GM19438 (cell line): ENCODE measurements around the gene ZMAT3.
A peak's percentile ranks its signal among the peaks of the same experiment; 100 is the strongest.
"Not testable (repeated sequence)": the region's sequence is repeated elsewhere in the genome, so short reads cannot be mapped to it uniquely, and the experiment has no call there.

Experiments
- ATAC-seq: cut with Tn5 transposase; IDR thresholded peaks from one replicate; pipeline ENCODE4 v1.9.1; 2021; ENCODE audit warnings: low read depth; ENCODE audit not compliant: unreplicated experiment

ZMAT3 gene

DNA sequence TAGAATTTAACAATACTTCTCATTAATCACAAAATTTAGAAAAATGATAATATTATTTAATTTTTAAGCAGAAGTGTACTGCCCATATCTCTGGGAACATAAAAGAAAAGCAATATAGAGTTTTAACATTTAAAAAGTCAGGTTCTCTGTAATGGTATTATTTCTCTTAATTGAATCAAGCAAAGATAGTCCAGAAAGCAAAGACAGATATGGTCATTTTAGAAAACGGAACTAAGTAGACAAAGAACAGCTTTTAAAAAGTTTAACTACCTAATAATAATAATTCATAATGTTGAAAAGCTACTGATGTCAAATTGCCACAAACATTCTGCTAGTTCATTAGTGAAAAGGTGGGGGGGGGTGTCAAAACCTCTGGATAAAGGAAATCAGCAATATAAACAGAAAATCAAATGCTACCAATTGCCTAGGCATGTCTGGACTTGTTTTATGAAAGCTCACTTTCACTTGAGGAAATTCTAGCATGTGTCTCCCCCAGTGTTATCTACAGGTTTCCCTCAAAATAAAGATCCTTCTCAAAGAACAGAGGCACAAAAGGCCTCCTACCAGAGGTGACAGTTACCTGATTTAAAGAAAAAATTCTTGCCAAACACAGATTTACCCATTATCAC, 1.7 kb downstream of the ZMAT3 start:
- no peak for ATAC-seq

DNA sequence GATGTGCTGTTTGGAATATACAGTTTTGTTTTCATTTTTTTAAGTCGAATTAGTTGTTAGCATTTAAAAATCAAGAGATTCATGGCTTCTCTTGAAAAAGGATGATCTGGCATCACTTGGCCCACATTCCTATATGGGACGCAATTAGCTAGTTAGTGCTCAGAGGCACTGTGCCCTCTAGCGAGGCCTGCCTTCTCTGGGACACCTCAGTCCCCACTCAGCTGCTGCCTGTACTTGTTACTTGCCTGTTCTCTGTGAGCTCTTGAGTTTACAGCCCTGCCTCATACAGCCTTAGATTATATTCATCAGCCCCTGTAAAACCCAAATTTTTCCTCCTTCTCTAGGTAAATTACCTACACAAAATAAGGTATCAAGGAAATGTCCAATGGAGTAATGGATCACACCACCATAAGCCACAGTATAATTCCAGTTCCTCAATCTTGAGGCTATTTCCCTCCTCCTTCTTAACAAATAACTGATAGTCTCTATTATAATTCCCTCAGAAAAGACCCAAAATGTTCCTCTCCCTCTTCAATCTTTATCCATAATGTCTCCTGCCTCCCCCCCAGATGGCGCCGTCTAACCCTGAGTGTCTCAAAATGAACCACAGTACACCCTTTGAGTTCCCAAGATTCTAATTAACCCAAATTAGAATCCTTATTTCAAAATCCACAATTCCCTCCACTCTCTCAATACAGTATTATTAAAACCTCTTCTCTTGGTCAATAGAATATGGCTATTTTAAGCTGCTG, 2.7 kb downstream of the ZMAT3 start:
- ATAC-seq = no peak

DNA sequence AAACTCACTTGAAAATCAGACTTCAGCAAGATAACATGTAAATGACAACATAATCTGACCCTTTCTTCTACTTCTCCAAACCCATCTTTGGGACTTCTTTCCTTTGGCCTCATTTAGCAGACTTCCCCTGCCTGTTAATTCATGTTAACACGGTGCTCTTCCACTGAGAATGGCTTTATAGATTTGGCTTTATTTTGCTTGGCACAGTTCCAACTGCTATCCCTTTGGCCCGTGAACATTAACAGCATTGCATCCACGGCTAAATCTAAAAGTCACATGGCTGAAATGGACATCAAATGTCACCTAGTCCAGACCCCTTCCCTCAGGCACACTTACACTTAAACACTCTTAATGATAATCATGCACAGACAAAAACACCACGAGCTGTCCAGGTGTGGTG, 3.8 kb downstream of the ZMAT3 start:
- ATAC-seq = no peak

DNA sequence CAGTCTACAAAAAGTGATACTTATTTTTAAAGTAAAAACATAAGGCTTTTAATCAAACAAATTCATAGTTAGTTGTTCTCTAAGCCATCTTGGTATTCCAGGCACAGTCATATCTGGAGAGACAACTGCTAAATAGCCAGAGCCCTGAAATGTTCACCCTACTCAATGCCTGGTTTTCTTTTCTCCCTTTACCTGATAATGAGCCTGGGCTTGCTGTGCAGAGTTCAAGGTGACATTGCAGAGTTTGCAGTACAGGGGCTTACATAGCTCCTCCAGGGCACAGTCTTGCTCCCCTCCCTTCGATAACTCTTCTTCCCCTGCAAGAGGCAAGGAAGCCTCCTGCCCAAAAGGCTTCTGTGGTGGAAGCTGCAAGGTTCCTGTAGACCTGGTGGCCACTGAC, 4.3 kb downstream of the ZMAT3 start:
- ATAC-seq = no peak

DNA sequence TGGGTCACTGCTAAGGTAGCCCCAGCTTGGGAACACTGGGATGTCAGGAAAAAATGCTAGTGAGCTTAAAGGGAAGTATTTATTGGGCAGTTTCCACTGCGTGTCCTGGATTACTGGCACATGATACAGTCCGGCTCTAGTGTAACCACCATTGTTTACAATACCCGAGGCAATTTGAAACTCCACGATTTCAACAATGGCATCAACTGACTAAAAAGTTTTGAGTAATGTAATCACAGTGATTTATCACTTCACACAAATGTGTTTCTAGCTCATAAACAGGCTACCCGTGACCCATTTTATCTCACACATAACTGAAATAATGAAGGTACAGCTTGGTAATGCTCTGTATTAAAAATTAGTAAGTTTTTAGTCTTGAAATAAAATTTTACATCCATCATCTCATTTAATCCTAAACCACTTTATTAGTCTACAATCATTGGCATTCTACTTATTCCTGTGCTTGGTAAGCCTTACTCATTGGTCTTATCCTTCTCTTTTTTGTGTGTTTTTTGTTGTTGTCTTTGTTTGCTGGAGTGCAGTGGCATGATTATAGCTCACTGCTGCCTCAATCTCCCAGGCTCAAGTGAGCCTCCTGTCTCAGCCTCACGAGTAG, 7.6 kb downstream of the ZMAT3 start:
- ATAC-seq = no peak

DNA sequence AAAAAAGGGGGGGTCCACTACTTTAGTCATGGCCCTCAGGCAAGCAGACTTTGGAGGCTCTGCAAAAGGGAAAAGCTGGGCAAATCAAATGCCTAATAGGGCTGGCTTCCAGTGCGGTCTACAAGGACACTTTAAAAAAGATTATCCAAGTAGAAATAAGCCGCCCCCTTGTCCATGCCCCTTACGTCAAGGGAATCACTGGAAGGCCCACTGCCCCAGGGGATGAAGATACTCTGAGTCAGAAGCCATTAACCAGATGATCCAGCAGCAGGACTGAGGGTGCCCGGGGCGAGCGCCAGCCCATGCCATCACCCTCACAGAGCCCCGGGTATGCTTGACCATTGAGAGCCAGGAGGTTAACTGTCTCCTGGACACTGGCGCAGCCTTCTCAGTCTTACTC, 15.3 kb downstream of the ZMAT3 start:
- ATAC-seq = no peak

DNA sequence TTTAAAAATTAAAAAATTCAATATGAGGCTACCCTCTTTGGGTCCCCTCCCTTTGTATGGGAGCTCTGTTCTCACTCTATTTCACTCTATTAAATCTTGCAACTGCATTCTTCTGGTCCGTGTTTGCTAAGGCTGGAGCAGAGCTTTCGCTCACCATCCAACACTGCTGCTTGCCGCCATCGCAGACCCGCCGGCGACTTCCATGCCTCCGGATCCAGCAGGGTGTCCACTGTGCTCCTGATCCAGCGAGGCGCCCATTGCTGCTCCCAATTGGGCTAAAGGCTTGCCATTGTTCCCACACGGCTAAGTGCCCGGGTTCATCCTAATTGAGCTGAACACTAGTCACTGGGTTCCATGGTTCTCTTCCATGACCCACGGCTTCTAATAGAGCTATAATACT, 17.0 kb downstream of the ZMAT3 start:
- not testable (repeated sequence) for ATAC-seq

DNA sequence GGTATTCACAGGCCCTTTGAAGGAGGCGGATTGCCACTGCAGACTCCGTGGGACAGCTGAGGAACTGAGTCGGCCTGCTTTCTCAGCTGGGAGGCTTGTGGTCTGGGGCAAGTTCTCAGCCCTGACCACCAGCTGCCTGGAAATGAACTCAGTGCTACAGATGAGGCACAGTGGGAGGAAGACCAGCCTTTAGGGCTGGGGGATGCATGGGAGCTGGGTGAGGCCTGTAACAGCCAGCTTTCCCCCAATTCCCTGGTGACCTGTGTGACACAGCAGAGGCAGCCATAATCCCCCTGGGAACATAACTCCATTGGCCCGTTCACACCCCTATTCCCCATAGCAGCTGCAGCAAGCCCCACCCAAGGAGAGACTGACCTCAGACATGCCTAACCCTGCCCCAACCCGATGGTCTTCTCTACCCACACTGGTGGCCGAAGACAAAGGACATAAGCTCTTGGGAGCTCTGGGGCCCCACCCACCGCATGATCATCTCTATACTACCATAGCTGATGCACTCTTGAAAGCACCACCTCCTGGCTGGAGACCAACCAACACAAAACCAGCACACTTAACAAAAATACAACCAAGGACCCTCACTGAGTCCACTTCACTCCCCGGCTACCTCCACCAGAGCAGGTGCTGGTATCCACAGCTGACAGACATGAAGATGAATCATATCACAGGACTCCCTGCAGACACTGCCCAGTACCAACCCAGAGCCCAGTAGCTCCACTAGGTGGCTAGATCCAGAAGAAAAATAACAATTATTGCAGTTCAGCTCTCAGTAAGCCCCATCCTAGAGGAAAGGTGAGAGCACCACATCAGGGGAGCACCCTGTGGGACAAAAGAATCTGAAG, 24.9 kb downstream of the ZMAT3 start:
- peak; percentile 80 for ATAC-seq

DNA sequence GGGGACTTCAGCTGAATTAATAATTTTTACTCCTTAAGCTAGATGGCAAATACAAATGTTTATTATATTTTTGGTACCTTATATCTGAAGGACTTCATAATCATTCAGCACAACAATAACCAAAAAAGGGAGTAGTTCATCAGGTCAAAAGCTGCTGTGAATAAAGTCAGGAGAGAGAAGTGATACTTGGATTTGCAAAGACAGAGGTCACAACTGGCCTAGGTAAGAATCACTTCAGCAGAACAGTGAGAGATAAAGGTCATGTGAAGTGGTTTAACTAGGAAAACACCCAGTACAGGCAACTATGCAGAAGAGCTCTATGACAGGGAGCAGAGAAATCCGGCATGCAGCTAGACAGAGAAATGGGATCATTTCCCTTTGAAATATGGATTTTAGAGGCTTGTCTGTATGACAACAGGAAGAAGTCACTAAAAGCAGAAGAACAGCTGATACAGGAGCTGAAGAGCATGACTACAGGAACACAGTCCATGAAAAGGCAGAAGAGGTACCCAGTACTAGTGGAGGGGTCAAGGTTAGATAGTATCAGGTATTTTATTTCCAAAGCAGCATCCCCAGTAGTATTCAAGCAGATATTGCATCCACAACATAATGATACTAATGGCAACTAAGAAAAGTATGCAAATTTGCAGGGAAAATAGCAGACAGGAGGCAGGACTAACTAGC, 25.7 kb downstream of the ZMAT3 start:
- peak; percentile 44 for ATAC-seq

DNA sequence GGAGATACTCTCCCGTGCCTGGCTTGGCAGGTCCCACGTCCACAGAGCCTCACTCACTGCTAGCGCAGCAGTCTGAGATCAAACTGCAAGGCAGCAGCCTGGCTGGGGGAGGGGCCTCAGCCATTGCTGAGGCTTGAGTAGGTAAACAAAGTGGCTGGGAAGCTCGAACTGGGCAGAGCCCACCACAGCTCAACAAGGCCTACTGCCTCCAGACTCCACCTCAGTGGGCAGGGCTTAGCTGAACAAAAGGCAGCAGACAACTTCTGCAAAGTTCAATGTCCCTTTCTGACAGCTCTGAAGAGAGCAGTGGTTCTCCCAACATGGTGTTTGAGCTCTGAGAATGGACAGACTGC, 32.7 kb downstream of the ZMAT3 start:
- ATAC-seq = not testable (repeated sequence)

DNA sequence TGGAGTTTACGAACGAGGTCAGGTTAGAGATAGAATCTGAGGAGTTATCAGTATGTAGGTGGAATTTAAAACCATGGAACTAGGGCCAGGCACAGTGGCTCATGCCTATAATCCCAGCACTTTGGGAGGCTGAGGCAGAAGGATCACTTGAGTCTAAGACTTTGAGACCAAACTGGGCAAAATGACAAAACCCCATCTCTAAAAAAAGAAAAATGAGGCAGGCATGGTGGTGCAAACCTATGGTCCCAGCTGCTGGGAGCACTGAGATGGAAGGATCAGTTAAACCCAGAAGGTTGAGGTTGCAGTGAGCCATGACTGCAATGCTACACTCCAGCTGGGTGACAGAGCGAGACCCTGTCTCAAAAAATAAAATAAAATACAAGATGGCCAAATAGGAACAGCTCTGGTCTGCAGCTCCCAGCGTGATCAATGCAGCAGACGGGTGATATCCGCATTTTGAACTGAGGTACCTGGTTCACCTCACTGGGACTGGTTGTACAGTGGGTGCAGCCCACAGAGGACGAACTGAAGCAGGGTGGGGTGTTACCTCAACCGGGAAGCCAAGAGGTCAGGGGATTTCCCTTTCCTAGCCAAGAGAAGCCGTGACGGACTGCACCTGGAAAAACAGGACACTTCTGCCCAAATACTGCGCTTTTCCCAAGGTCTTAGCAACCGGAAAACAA, 33.3 kb downstream of the ZMAT3 start:
- ATAC-seq = no peak

DNA sequence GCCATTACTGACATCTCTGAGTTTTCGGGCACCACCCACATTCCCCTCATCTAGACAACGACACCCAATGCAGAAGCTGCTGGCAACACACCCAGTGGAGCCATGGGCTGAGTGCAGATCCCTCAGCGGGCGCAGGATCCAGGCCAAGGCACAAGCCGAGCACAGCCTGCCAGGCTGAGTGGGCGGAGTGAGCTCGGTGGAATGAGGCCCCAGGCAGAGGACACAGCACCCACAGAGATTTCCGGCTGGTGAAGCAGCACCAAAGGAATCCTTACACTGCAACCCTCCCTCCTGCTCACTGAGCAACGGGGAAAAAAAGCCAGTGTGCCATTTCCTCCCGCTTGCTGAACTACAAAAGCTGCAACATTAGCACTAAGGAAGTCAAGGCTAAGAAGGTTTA, 34.3 kb downstream of the ZMAT3 start:
- no peak for ATAC-seq

DNA sequence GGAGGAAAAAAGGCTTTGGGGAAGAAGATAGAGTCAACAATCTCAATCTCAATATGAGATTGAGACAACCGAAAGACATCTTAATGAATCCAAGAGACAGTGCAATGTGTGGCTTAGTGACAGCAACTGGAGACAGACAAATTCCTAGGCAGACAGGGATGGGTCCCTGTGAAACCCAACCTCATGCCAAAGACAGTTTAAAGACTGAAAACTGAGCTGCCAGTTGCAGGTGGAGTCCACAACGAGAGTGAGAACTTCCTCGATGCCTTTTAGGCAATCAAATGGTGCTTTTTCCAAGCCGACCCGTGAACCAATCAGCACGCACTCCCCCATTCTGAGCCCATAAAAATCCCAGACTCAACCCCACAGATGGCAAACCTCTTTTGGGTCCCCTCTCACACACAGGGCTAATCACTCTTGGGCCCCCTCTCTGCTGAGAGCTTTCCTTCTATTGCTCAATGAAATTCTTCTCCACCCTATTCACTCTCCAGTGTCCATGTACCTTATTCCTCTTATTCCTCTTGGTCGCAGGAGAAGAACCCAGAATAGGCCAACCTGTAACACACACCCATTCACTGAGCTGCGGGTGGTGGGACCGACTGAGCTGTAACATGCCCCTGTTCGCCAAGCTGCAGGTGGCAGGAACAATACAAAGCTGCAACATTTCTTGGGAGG, 34.8 kb downstream of the ZMAT3 start:
- ATAC-seq = no peak

DNA sequence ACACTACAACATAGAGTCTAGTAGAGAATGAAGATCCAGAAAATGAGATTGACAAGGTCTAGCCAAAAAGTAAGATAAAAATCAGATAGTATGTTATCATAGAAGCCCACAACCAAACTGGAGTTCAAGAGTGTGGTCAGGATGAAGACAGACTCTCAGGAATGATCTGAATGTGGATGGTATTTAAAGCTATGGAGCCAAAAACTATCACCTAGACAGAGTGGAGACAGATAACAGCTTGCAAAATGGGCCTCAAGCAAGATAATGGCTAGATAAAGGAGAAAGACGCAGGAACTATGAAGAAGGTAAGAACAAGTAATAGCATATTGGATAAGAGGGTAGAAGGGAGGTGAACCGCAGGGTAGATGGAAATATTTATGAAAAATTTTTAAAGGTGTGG, 35.4 kb downstream of the ZMAT3 start:
- ATAC-seq = no peak

DNA sequence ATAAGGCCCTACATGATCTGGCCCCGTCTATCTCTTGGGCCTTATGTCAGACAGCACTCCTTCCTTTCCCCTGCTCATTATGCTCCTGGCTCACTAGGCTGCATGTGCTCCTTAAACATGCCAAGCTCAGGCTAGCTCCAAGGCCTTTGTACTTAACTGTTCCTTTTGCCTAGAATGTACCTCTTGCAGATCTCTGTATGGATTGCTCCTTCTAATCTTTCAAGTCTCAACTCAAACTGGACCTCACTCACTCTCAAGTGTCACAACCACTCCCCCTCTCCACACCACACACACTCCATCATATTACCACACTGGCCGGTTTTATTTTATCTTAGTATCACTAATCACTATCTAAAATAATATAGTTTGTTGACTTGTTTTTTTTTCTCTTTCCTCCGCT, 36.4 kb downstream of the ZMAT3 start:
- ATAC-seq = no peak

DNA sequence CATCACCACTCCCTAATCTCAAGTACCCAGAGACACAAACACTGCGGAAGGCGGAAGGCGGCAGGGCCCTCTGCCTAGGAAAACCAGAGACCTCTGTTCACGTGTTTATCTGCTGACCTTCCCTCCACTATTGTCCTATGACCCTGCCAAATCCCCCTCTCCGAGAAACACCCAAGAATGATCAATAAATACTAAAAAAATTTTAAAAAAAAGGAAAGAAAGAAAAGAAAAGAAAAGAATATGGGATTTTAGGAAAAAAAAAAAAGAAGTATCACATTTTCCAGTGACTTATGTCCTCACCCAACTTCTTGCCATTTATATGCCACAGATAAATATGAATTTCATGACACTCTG, 38.3 kb downstream of the ZMAT3 start:
- not testable (repeated sequence) for ATAC-seq

DNA sequence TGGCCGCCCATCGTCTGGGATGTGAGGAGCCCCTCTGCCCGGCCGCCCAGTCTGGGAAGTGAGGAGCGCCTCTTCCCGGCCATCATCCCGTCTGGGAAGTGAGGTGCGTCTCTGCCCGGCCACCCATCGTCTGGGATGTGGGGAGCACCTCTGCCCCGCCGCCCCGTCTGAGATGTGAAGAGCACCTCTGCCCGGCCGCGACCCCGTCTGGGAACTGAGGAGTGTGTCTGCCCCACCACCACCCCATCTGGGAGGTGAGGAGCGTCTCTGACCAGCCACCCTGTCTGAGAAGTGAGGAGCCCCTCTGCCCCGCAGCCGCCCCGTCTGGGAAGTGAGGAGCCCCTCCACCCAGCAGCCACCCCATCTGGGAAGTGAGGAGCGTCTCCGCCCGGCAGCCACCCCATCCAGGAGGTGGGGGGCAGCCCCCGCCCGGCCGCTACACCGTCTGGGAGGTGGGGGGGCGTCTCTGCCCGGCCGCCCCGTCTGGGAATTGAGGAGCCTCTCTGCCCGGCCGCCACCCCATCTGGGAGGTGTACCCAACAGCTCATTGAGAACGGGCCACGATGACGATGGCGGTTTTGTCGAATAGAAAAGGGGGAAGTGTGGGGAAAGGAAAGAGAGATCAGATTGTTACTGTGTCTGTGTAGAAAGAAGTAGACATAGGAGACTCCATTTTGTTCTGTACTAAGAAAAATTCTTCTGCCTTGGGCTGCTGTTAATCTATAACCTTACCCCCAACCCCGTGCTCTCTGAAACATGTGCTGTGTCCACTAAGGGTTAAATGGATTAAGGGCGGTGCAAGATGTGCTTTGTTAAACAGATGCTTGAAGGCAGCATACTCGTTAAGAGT, 38.9 kb downstream of the ZMAT3 start:
- not testable (repeated sequence) for ATAC-seq

DNA sequence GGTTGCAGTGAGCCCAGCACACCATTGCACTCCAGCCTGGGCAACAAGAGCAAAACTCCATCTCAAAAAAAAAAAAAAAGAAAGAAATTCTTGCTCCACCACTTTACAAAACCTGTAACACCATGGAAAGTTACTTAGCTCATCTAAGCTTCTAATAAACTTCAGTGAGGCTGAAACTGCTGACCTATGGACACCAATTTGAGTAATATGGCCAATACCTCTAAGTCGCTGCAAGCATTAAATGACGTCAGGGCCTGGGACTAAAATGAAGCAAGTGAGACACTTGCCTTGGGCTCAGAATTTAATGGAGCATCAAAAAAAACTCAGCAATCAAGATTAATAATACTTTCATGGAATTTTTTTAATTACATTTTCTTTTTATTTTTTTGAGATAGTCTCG, 42.5 kb downstream of the ZMAT3 start:
- ATAC-seq = no peak

DNA sequence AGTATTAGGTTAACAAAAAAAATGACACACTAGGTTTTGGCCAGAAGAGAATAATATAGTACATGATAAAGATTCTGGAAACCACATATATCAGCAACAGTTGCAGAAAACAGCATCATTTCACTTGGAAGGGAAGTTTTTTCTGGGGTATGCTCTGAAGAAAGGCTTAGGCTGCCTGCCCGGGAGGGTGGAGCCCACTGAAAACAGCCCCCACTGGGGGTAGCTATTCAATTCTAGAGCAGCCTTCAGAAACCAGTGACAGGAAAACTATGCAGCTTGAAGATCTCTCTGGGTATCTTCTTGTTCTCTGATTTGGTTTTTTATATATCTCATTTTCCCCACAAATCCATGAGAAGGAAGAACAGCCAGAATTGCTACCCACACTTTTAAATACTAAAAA, 43.2 kb downstream of the ZMAT3 start:
- ATAC-seq = no peak
